ENCODE measurements around the gene SEMA4C. TPM values are rescaled to one million over a fixed set of nuclear protein-coding genes. Genes with fewer than 3 reads are reported as not detected.

The SEMA4C gene
- polyA plus RNA-seq, 1 donor (not counting 4 experiments of a cell fraction or from before 2014, with no cell fraction given) = 7.5 TPM

DNA sequence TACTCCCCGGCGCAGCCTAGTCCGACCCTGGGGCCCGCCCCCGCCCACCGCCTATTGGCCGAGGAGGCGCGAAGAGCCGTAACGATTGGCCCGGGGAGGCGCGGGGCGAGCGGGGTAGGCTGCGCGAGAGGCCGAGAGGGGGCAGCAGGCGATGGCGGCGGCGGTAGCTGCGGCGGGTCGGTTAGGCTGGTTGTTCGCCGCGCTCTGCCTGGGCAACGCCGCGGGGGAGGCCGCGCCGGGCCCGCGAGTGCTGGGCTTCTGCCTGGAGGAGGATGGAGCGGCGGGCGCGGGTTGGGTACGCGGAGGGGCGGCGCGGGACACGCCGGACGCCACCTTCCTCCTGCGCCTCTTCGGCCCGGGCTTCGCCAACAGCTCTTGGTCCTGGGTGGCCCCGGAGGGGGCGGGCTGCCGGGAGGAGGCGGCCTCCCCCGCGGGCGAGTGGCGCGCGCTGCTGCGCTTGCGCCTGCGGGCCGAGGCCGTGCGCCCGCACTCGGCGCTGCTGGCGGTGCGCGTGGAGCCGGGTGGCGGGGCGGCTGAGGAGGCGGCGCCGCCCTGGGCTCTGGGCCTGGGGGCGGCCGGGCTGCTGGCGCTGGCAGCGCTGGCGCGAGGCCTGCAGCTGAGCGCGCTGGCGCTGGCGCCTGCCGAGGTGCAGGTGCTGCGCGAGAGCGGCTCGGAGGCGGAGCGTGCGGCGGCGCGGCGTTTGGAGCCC, 53.6 kb downstream of the SEMA4C start, which contains the start of gene CNNM3:
TSS of gene CNNM3 (plus strand) at position 142 of the 709 bp plus-strand sequence. CDS start at position 152, 10 bp downstream.
- peaks cover 14% of the 10 kb centered on the region for H3K4me1 ChIP-seq (ENCODE audit: control insufficient read depth, extremely low read depth, insufficient read depth, low read length)
- no peaks in the 10 kb centered on the region for H3K9me3 ChIP-seq (ENCODE audit: control insufficient read depth, low read depth, low read length)
- peak within 1 kb of the TSS; percentile 64 for H3K9ac ChIP-seq (ENCODE audit: control insufficient read depth, extremely low read depth, insufficient read depth, low read length)
- peak within 1 kb of the TSS; percentile 53 to 74 (median 63) for H3K4me3 ChIP-seq (ENCODE audit: control insufficient read depth in 2 of 3, extremely low read depth in 1 of 3, insufficient read depth in 2 of 3, low read depth in 1 of 3, low read length in 3 of 3)
- DNase-seq (ENCODE audit: low read depth, low spot score) (peak; percentile 33), FAIRE-seq (no peak)
- H3K36me3 ChIP-seq (ENCODE audit: control insufficient read depth in 2 of 2, extremely low read depth in 1 of 2, insufficient read depth in 2 of 2, low read length in 2 of 2) = peaks cover 0 to 1% of the 10 kb centered on the region in 2 experiments
- peak within 1 kb of the TSS; percentile 94 for H3K4me2 ChIP-seq (ENCODE audit: control insufficient read depth, extremely low read depth, insufficient read depth, low read depth, low read length)
- H3K79me2 ChIP-seq (ENCODE audit: control insufficient read depth, insufficient read depth, low read length) = peaks cover 5% of the 10 kb centered on the region
- H3K27me3 ChIP-seq (ENCODE audit: control insufficient read depth, extremely low read depth, insufficient read depth, low read length) = no peaks in the 10 kb centered on the region
- peaks cover 3% of the 10 kb centered on the region for H4K20me1 ChIP-seq (ENCODE audit: control insufficient read depth, extremely low read depth, insufficient read depth, low read length)
- H2AFZ ChIP-seq (ENCODE audit: control insufficient read depth, low read length) = peak within 1 kb of the TSS; percentile 85
- peak within 1 kb of the TSS; percentile 48 for H3K27ac ChIP-seq (ENCODE audit: control insufficient read depth, insufficient read depth, low read length)
- TF ChIP-seq, protein P1, sequence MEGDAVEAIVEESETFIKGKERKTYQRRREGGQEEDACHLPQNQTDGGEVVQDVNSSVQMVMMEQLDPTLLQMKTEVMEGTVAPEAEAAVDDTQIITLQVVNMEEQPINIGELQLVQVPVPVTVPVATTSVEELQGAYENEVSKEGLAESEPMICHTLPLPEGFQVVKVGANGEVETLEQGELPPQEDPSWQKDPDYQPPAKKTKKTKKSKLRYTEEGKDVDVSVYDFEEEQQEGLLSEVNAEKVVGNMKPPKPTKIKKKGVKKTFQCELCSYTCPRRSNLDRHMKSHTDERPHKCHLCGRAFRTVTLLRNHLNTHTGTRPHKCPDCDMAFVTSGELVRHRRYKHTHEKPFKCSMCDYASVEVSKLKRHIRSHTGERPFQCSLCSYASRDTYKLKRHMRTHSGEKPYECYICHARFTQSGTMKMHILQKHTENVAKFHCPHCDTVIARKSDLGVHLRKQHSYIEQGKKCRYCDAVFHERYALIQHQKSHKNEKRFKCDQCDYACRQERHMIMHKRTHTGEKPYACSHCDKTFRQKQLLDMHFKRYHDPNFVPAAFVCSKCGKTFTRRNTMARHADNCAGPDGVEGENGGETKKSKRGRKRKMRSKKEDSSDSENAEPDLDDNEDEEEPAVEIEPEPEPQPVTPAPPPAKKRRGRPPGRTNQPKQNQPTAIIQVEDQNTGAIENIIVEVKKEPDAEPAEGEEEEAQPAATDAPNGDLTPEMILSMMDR (optimal IDR thresholded peaks at IDR 0.05 in 1 of 3, IDR thresholded peaks at IDR 0.05 in 1 of 3, conservative IDR thresholded peaks at IDR 0.05 in 1 of 3; ENCODE audit: extremely low read depth in 1 of 3, insufficient read depth in 2 of 3, low read length in 3 of 3) = peak in 2 of 3 experiments; percentile 61 to 66
- no peak for TF ChIP-seq EZH2 (IDR thresholded peaks at IDR 0.05; ENCODE audit: low read length)
- dilution Hi-C loops (cut with MboI; ENCODE audit: extremely low pct_ligation_motif_present, low sequenced_read_pairs) = no loop called here
- H3K9me1 ChIP-seq (ENCODE audit: control insufficient read depth, extremely low read depth, insufficient read depth, low read length) = no peaks in the 10 kb centered on the region

DNA sequence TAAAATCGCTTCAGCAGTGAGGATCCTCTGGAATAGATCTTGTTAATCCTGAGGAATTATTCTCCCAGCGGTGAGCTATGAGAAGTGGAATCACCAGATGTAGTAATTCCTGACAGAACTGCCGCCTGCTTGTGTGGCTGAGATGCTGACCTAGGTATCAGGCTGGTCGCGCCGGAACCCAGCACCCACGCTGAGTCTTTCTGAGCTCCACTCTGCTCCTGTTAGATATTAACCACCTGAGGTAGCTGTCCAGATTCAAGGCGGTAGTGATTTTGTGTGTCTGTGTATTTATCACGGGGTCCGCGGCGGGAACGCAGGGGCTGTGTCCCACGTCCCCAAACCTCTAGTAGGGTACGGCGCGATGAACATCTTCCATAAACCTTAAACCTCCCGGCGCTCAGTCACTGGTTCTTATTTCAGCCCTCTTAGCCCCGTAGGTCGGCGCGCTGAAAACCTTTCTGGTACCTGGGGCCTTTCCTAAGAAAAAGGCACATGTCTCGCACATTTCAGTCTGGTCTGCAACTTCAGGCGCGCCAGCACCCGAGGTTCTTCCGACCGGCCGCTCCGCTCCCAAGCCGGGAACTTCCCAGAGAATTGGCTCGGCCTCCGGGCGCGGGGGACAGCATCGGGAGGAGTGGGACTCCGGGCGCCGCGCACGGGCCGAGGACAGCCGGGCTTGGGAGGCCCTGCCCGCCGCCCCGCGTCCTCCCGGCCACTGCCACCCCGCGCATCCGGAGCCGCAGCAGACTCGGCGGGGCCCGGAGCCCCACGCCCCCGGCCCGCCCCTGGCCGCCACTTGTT, 54.4 kb downstream of the SEMA4C start:
- peaks cover 5% of the 10 kb centered on the region for H3K79me2 ChIP-seq (ENCODE audit: control insufficient read depth, insufficient read depth, low read length)
- peaks cover 14% of the 10 kb centered on the region for H3K4me1 ChIP-seq (ENCODE audit: control insufficient read depth, extremely low read depth, insufficient read depth, low read length)
- H3K4me3 ChIP-seq (ENCODE audit: control insufficient read depth in 2 of 3, extremely low read depth in 1 of 3, insufficient read depth in 2 of 3, low read depth in 1 of 3, low read length in 3 of 3) = peak overlapping the region; percentile 53 to 74 (median 57)
- H3K36me3 ChIP-seq (ENCODE audit: control insufficient read depth in 2 of 2, extremely low read depth in 1 of 2, insufficient read depth in 2 of 2, low read length in 2 of 2) = peaks cover 0 to 1% of the 10 kb centered on the region in 2 experiments
- peak overlapping the region; percentile 85 for H2AFZ ChIP-seq (ENCODE audit: control insufficient read depth, low read length)
- H3K4me2 ChIP-seq (ENCODE audit: control insufficient read depth, extremely low read depth, insufficient read depth, low read depth, low read length) = peak overlapping the region; percentile 94
- no peak for DNase-seq (ENCODE audit: low read depth, low spot score)
- H3K9me3 ChIP-seq (ENCODE audit: control insufficient read depth, low read depth, low read length) = no peaks in the 10 kb centered on the region
- peaks cover 3% of the 10 kb centered on the region for H4K20me1 ChIP-seq (ENCODE audit: control insufficient read depth, extremely low read depth, insufficient read depth, low read length)
- H3K9me1 ChIP-seq (ENCODE audit: control insufficient read depth, extremely low read depth, insufficient read depth, low read length) = no peaks in the 10 kb centered on the region
- no peaks in the 10 kb centered on the region for H3K27me3 ChIP-seq (ENCODE audit: control insufficient read depth, extremely low read depth, insufficient read depth, low read length)
- no peak for TF ChIP-seq EZH2 (IDR thresholded peaks at IDR 0.05; ENCODE audit: low read length)
- TF ChIP-seq, protein P1 (optimal IDR thresholded peaks at IDR 0.05 in 1 of 3, IDR thresholded peaks at IDR 0.05 in 1 of 3, conservative IDR thresholded peaks at IDR 0.05 in 1 of 3; ENCODE audit: extremely low read depth in 1 of 3, insufficient read depth in 2 of 3, low read length in 3 of 3) = no peak
- peak overlapping the region; percentile 48 for H3K27ac ChIP-seq (ENCODE audit: control insufficient read depth, insufficient read depth, low read length)
- FAIRE-seq = no peak
- dilution Hi-C loops (cut with MboI; ENCODE audit: extremely low pct_ligation_motif_present, low sequenced_read_pairs) = no loop called here
- H3K9ac ChIP-seq (ENCODE audit: control insufficient read depth, extremely low read depth, insufficient read depth, low read length) = peak overlapping the region; percentile 64
